HepG2 (cell line): Measurements from ENCODE around the gene LAMC1. TPM values are rescaled to one million over a fixed set of nuclear protein-coding genes. Genes with fewer than 3 reads are reported as not detected.

Source experiments
- ATAC-seq: fragments of 200-7000 bp; cut with Tn5 transposase; 3 replicates; pipeline ENCODE4 v1.9.1; 2020; ENCODE audit warnings: mild to moderate bottlenecking, moderate library complexity
- BruUV-seq: library from RNA; stranded (reverse); fragments of 400-500 nt; replicated peaks from 2 replicates; lab custom pipeline; 2021; lab: Mats Ljungman, UMichigan
- CTCF ChIA-PET: fragments of 300-600 bp; formaldehyde crosslinking; extraction: SDS; loops from one replicate; lab custom pipeline; 2021; ENCODE audit warnings: low total read pairs, inconsistent platforms, low intra/inter-chr PET ratio; lab: Yijun Ruan, JAX
- POLR2A ChIA-PET: fragments of 350-600 bp; sonication (Branson Sonifier 250); formaldehyde crosslinking; loops from one replicate; lab custom pipeline; 2020; ENCODE audit warnings: antibody characterized with exemption, inconsistent platforms; lab: Yijun Ruan, JAX
- DNase-seq: peaks from one replicate; pipeline ENCODE4 v3.0.0-alpha.2; 2015; ENCODE audit warnings: low spot score
- FAIRE-seq: peaks from 3 replicates; lab custom pipeline; 2011; peaks lifted over from hg19 to GRCh38; lab: Jason Lieb, UNC
- H2AFZ ChIP-seq: one replicate; pipeline ENCODE4 v1.6.1; 2011; ENCODE audit warnings: low read length, inconsistent platforms
- H3K27ac ChIP-seq: fragments of 300-600 bp; 3 replicates; pipeline ENCODE4 v1.8.0; 2011; ENCODE audit warnings: mixed run types, mild to moderate bottlenecking, mixed read lengths, low read length, inconsistent platforms; ENCODE audit not compliant: insufficient read depth; ENCODE audit errors: extremely low read length
- H3K27me3 ChIP-seq, 2 experiments: fragments of 200-600 bp in 1 of 2; 2 replicates in 1 of 2; 3 replicates in 1 of 2; pipeline versions ENCODE4 v1.6.0 to v1.8.0; 2011; ENCODE audit warnings: low read length in 2 of 2, mild to moderate bottlenecking in 2 of 2, moderate library complexity in 2 of 2, inconsistent platforms in 1 of 2; ENCODE audit not compliant: insufficient read depth in 2 of 2, control insufficient read depth in 1 of 2
- H3K36me3 ChIP-seq, 2 experiments: fragments of 200-600 bp in 1 of 2; replicated peaks in 1 of 2; 2 replicates in 1 of 2; 3 replicates in 1 of 2; pipeline versions ENCODE4 v1.5.1 to v1.8.0; 2011; ENCODE audit warnings: low read length in 2 of 2, inconsistent platforms in 1 of 2; ENCODE audit not compliant: insufficient read depth in 2 of 2, control insufficient read depth in 1 of 2
- H3K4me1 ChIP-seq: 2 replicates; pipeline ENCODE4 v1.5.1; 2012; ENCODE audit warnings: low read length, inconsistent platforms; ENCODE audit not compliant: insufficient read depth
- H3K4me2 ChIP-seq: 2 replicates; pipeline ENCODE4 v1.6.0; 2011; ENCODE audit warnings: low read depth, low read length, inconsistent platforms
- H3K4me3 ChIP-seq, 3 experiments: fragments of 200-600 bp in 1 of 3; sonication (generic), shearing (Covaris generic) in 1 of 3; replicated peaks in 1 of 3; 2 replicates each; pipeline ENCODE4 v1.5.1; 2011 to 2016; ENCODE audit warnings: low read length in 3 of 3, inconsistent platforms in 2 of 3, low read depth in 2 of 3, mild to moderate bottlenecking in 2 of 3, control low read depth in 1 of 3, mixed read lengths in 1 of 3; ENCODE audit not compliant: insufficient read depth in 1 of 3
- H3K79me2 ChIP-seq: one replicate; pipeline ENCODE4 v1.6.1; 2011; ENCODE audit warnings: low read length, inconsistent platforms; ENCODE audit not compliant: insufficient read depth
- H3K9ac ChIP-seq: 2 replicates; pipeline ENCODE4 v1.6.0; 2011; ENCODE audit warnings: mild to moderate bottlenecking, low read depth, low read length, inconsistent platforms; ENCODE audit not compliant: insufficient read depth
- H3K9me3 ChIP-seq: 2 replicates; pipeline ENCODE4 v1.5.1; 2012; ENCODE audit warnings: mild to moderate bottlenecking, low read length
- H4K20me1 ChIP-seq: 2 replicates; pipeline ENCODE4 v1.6.0; 2011; ENCODE audit warnings: inconsistent platforms, mild to moderate bottlenecking, low read length, moderate library complexity; ENCODE audit not compliant: insufficient read depth
- AGO1 ChIP-seq: fragments of 200-400 bp; formaldehyde crosslinking; IDR thresholded peaks from 2 replicates; pipeline ENCODE4 v1.6.1; 2017; ENCODE audit warnings: mild to moderate bottlenecking, low read depth, low read length, moderate library complexity; ENCODE audit not compliant: poor library complexity, severe bottlenecking
- GATA4 ChIP-seq: sonication (generic); IDR thresholded peaks from 2 replicates; pipeline ENCODE4 v1.6.1; 2016; ENCODE audit warnings: antibody characterized with exemption, low read depth, borderline replicate concordance
- KDM1A ChIP-seq: IDR thresholded peaks from 2 replicates; pipeline ENCODE4 v1.6.1; 2016; ENCODE audit warnings: missing compliant biosample characterization
- MEIS1 ChIP-seq: sonication (generic); formaldehyde crosslinking; IDR thresholded peaks from 2 replicates; pipeline ENCODE4 v1.9.0; 2021; ENCODE audit warnings: mild to moderate bottlenecking, missing genetic modification reagents, moderate library complexity, borderline replicate concordance
- MTF1 ChIP-seq: sonication (generic); formaldehyde crosslinking; IDR thresholded peaks from 2 replicates; pipeline ENCODE4 v1.5.0; 2020; ENCODE audit warnings: missing genetic modification reagents
- NFE2L2 ChIP-seq: fragments of 150-350 bp; IDR thresholded peaks from 2 replicates; pipeline ENCODE4 v1.6.1; 2014; ENCODE audit warnings: low read length
- NR2F1 ChIP-seq, 2 experiments: fragments of 450-650 bp in 1 of 2; formaldehyde crosslinking in 1 of 2; IDR thresholded peaks; 2 replicates each; pipeline versions ENCODE4 v1.5.0 to v1.6.1; 2016 to 2020; ENCODE audit warnings: mild to moderate bottlenecking in 1 of 2, missing compliant biosample characterization in 1 of 2, missing genetic modification reagents in 1 of 2, moderate library complexity in 1 of 2
- POGZ ChIP-seq: sonication (generic); formaldehyde crosslinking; IDR thresholded peaks from 2 replicates; pipeline ENCODE4 v1.4.0; 2020; ENCODE audit warnings: mild to moderate bottlenecking, missing genetic modification reagents
- RBAK ChIP-seq: sonication (generic); formaldehyde crosslinking; IDR thresholded peaks from 2 replicates; pipeline ENCODE4 v1.5.1; 2020; ENCODE audit warnings: mild to moderate bottlenecking, missing genetic modification reagents
- SMARCE1 ChIP-seq: fragments of 450-650 bp; IDR thresholded peaks from 2 replicates; pipeline ENCODE4 v1.6.1; 2017; ENCODE audit warnings: borderline replicate concordance
- STAT5B ChIP-seq: sonication (generic); formaldehyde crosslinking; IDR thresholded peaks from 2 replicates; pipeline ENCODE4 v1.4.0; 2020; ENCODE audit warnings: missing genetic modification reagents
- SYNCRIP ChIP-seq: fragments of 200-400 bp; formaldehyde crosslinking; IDR thresholded peaks from 2 replicates; pipeline ENCODE4 v1.6.1; 2018; ENCODE audit warnings: mild to moderate bottlenecking, low read depth, low read length; ENCODE audit not compliant: insufficient read depth
- ZMYM3 ChIP-seq: sonication (generic); formaldehyde crosslinking; IDR thresholded peaks from 2 replicates; pipeline ENCODE4 v1.5.1; 2020; ENCODE audit warnings: mild to moderate bottlenecking, missing genetic modification reagents
- ZNF20 ChIP-seq: sonication (generic); formaldehyde crosslinking; IDR thresholded peaks from 2 replicates; pipeline ENCODE4 v1.4.0; 2020; ENCODE audit warnings: mild to moderate bottlenecking, moderate library complexity, missing genetic modification reagents
- ZNF772 ChIP-seq: sonication (generic); formaldehyde crosslinking; IDR thresholded peaks from 2 replicates; pipeline ENCODE4 v1.5.0; 2020; ENCODE audit warnings: mild to moderate bottlenecking, missing genetic modification reagents
- ZNF816 ChIP-seq: sonication (generic); formaldehyde crosslinking; IDR thresholded peaks from 2 replicates; pipeline ENCODE4 v1.8.0; 2022; ENCODE audit warnings: missing genetic modification reagents, mild to moderate bottlenecking, borderline replicate concordance
- whole genome bisulfite sequencing: methylation state at CpG from one replicate; pipeline ENCODE4 v1.1.6; 2017; ENCODE audit warnings: low lambda C conversion rate; 5-methylcytosine and 5-hydroxymethylcytosine counted together
- in situ Hi-C: cut with HindIII; loops from 2 replicates; pipeline ENCODE4 v1.10.0; 2017; ENCODE audit warnings: low pct_unique_long_range_greater_than_20kb; ENCODE audit not compliant: extremely low pct_ligation_motif_present
- intact Hi-C: fragments of 100-400 bp; cut with micrococcal nuclease; formaldehyde crosslinking; loops from one replicate; pipeline ENCODE4 v1.10.0; 2022; ENCODE audit not compliant: unreplicated experiment
- polyA plus RNA-seq, 8 experiments: library from polyadenylated mRNA; depleted of rRNA in 3 of 8; stranded (reverse) in 7 of 8; unstranded in 1 of 8; fragments of >200 nt; fragmentation: Illumina TruSeq in 4 of 8; extraction: Trizol in 4 of 8; gene quantifications; 2 replicates each; pipeline versions ENCODE4 v1.2.1 to v1.2.3, GENCODE V29; 2011 to 2016; ENCODE audit warnings: low read depth in 4 of 8, missing spikeins in 1 of 8, mixed read lengths in 1 of 8; ENCODE audit not compliant: insufficient read depth in 1 of 8
- total RNA-seq, 5 experiments: library from RNA; depleted of rRNA; stranded (reverse); fragments of >200 nt; fragmentation: Illumina TruSeq; extraction: Trizol; gene quantifications; 2 replicates each; pipeline ENCODE4 v1.2.3, GENCODE V29; 2016; ENCODE audit warnings: low read depth in 1 of 5
- TF ChIP-seq, protein P1 (sequence below): sonication (generic); formaldehyde crosslinking; IDR thresholded peaks from 2 replicates; pipeline ENCODE4 v1.5.1; 2020; ENCODE audit warnings: mild to moderate bottlenecking, missing genetic modification reagents, borderline replicate concordance
- TF ChIP-seq, protein P2 (sequence below): sonication (generic); formaldehyde crosslinking; IDR thresholded peaks from 2 replicates; pipeline ENCODE4 v1.8.0; 2022; ENCODE audit warnings: mild to moderate bottlenecking, missing genetic modification reagents

Gene LAMC1
- total and polyA plus RNA-seq, 2 of the 13 experiments (the other 11 are each of a cell fraction or from before 2014, with no cell fraction given), result 58.5 to 137 TPM

DNA sequence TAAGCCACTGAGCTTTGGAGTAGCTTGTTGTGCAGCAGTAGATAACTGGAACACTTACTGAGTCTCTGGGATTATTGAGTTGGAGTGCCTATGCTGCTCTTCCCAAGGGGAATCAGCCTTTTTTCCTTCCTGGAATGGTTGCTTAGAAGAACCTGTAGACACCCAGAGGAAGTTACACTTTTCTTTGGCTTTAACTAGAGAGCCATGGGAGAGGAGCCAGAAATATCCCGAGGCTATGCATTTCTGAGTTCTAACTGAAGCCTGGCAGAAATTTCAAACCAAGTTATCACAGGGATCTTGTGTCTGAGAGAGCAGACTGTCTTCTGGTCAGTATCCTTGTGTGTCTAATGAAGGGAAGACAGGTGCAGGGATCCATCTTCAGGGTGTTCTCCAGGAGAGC lies 28.3 kb downstream of the LAMC1 start:
- FAIRE-seq, result no peak
- TF ChIP-seq MEIS1 (no peak), MTF1 (no peak), SYNCRIP (no peak), ZNF20 (CRISPR knock-in tag) (no peak), STAT5B (CRISPR knock-in tag) (no peak), ZNF816 (CRISPR knock-in tag) (no peak), SMARCE1 (no peak), KDM1A (CRISPR knock-in tag) (no peak), ZNF772 (no peak), NFE2L2 (no peak), RBAK (no peak), ZMYM3 (CRISPR knock-in tag) (no peak), GATA4 (no peak), NR2F1 (CRISPR knock-in tag; IDR thresholded peaks at IDR 0.05) (no peak), POGZ (CRISPR knock-in tag) (no peak), AGO1 (no peak)
- TF ChIP-seq, protein P1, sequence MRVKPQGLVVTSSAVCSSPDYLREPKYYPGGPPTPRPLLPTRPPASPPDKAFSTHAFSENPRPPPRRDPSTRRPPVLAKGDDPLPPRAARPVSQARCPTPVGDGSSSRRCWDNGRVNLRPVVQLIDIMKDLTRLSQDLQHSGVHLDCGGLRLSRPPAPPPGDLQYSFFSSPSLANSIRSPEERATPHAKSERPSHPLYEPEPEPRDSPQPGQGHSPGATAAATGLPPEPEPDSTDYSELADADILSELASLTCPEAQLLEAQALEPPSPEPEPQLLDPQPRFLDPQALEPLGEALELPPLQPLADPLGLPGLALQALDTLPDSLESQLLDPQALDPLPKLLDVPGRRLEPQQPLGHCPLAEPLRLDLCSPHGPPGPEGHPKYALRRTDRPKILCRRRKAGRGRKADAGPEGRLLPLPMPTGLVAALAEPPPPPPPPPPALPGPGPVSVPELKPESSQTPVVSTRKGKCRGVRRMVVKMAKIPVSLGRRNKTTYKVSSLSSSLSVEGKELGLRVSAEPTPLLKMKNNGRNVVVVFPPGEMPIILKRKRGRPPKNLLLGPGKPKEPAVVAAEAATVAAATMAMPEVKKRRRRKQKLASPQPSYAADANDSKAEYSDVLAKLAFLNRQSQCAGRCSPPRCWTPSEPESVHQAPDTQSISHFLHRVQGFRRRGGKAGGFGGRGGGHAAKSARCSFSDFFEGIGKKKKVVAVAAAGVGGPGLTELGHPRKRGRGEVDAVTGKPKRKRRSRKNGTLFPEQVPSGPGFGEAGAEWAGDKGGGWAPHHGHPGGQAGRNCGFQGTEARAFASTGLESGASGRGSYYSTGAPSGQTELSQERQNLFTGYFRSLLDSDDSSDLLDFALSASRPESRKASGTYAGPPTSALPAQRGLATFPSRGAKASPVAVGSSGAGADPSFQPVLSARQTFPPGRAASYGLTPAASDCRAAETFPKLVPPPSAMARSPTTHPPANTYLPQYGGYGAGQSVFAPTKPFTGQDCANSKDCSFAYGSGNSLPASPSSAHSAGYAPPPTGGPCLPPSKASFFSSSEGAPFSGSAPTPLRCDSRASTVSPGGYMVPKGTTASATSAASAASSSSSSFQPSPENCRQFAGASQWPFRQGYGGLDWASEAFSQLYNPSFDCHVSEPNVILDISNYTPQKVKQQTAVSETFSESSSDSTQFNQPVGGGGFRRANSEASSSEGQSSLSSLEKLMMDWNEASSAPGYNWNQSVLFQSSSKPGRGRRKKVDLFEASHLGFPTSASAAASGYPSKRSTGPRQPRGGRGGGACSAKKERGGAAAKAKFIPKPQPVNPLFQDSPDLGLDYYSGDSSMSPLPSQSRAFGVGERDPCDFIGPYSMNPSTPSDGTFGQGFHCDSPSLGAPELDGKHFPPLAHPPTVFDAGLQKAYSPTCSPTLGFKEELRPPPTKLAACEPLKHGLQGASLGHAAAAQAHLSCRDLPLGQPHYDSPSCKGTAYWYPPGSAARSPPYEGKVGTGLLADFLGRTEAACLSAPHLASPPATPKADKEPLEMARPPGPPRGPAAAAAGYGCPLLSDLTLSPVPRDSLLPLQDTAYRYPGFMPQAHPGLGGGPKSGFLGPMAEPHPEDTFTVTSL (CRISPR knock-in tag), result no peak
- TF ChIP-seq, protein P2, sequence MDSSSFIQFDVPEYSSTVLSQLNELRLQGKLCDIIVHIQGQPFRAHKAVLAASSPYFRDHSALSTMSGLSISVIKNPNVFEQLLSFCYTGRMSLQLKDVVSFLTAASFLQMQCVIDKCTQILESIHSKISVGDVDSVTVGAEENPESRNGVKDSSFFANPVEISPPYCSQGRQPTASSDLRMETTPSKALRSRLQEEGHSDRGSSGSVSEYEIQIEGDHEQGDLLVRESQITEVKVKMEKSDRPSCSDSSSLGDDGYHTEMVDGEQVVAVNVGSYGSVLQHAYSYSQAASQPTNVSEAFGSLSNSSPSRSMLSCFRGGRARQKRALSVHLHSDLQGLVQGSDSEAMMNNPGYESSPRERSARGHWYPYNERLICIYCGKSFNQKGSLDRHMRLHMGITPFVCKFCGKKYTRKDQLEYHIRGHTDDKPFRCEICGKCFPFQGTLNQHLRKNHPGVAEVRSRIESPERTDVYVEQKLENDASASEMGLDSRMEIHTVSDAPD (CRISPR knock-in tag), result no peak
- 0 out of 2 replicates have a peak, but pooled peaks cover 4% of the 10 kb centered on the region for H4K20me1 ChIP-seq
- peaks cover 65% of the 10 kb centered on the region for H3K79me2 ChIP-seq
- 92% methylated on average over 1 of the region's 1 CpG for WGBS
- H3K4me1 ChIP-seq, result 0 out of 2 replicates have a peak, but pooled peaks cover 7% of the 10 kb centered on the region
- no peak overlapping the region for H2AFZ ChIP-seq
- no TSS peak for BruUV-seq
- no peak overlapping the region for H3K4me2 ChIP-seq
- H3K9ac ChIP-seq, result no peak overlapping the region
- no peak for ATAC-seq
- H3K9me3 ChIP-seq, result no peaks in the 10 kb centered on the region
- in situ Hi-C loops, result no loop called here
- CTCF ChIA-PET, result no interaction called here
- H3K27me3 ChIP-seq, result no peaks in the 10 kb centered on the region
- no peak overlapping the region for H3K27ac ChIP-seq
- intact Hi-C loops, result no loop called here
- H3K36me3 ChIP-seq, result no peaks in the 10 kb centered on the region; a peak in 2 of 5 replicates
- POLR2A ChIA-PET, result no interaction called here
- H3K4me3 ChIP-seq, result no peak overlapping the region
- DNase-seq, result no peak
